CD8-positive, alpha-beta memory T cell (primary cell): ENCODE measurements around the gene TMEM121. TPM values are rescaled to one million over a fixed set of nuclear protein-coding genes. Genes with fewer than 3 reads are reported as not detected.
A peak's percentile ranks its signal among the peaks of the same experiment; 100 is the strongest.

Experiments used
- CTCF ChIA-PET: fragments of 350-600 bp; sonication (Branson Sonifier 250); formaldehyde crosslinking; loops from one replicate; lab custom pipeline; 2021; ENCODE audit warnings: antibody characterized with exemption; lab: Charles Lee
- POLR2A ChIA-PET: fragments of 350-600 bp; sonication (Branson Sonifier 250); formaldehyde crosslinking; loops from one replicate; lab custom pipeline; 2021; ENCODE audit warnings: antibody characterized with exemption; lab: Charles Lee
- DNase-seq, 5 donors: peaks; one replicate each; pipeline versions ENCODE4 v3.0.0 to v3.0.0-alpha.2; 2020 to 2022; ENCODE audit warnings: mixed read lengths in 1 of 5
- H3K27ac ChIP-seq: one replicate; pipeline ENCODE4 v1.7.0; 2013; ENCODE audit warnings: low read depth, mild to moderate bottlenecking, low read length, moderate library complexity
- H3K27me3 ChIP-seq: 2 replicates; pipeline ENCODE4 v1.7.0; 2013; ENCODE audit warnings: low read length, mild to moderate bottlenecking; ENCODE audit not compliant: insufficient read depth, poor library complexity, severe bottlenecking
- H3K36me3 ChIP-seq: 2 replicates; pipeline ENCODE4 v1.7.0; 2013; ENCODE audit warnings: mild to moderate bottlenecking, low read length, moderate library complexity; ENCODE audit not compliant: insufficient read depth
- H3K4me1 ChIP-seq: 2 replicates; pipeline ENCODE4 v1.7.0; 2013; ENCODE audit warnings: mild to moderate bottlenecking, low read length, moderate library complexity; ENCODE audit not compliant: insufficient read depth
- H3K4me3 ChIP-seq: 2 replicates; pipeline ENCODE4 v1.7.0; 2013; ENCODE audit warnings: mild to moderate bottlenecking, low read length
- H3K9me3 ChIP-seq: 2 replicates; pipeline ENCODE4 v1.7.0; 2013; ENCODE audit warnings: mild to moderate bottlenecking, low read length
- H3K27ac Mint-ChIP-seq, 8 donors: one replicate each; pipeline ENCODE4 v1.8.0; 2020 to 2021; ENCODE audit warnings: mixed read lengths in 8 of 8, mild to moderate bottlenecking in 6 of 8, inconsistent platforms in 3 of 8, moderate library complexity in 3 of 8
- H3K27me3 Mint-ChIP-seq, 2 donors: one replicate each; pipeline ENCODE4 v1.8.0; 2020 to 2021; ENCODE audit warnings: mixed read lengths in 2 of 2, mild to moderate bottlenecking in 1 of 2, moderate library complexity in 1 of 2
- H3K36me3 Mint-ChIP-seq, 3 donors: one replicate each; pipeline ENCODE4 v1.8.0; 2020 to 2021; ENCODE audit warnings: mixed read lengths in 3 of 3, inconsistent platforms in 1 of 3, mild to moderate bottlenecking in 1 of 3
- H3K4me1 Mint-ChIP-seq, 3 donors: one replicate each; pipeline ENCODE4 v1.8.0; 2020 to 2021; ENCODE audit warnings: mixed read lengths in 3 of 3, inconsistent platforms in 1 of 3, mild to moderate bottlenecking in 1 of 3
- H3K4me3 Mint-ChIP-seq, 7 donors: one replicate each; pipeline ENCODE4 v1.8.0; 2020 to 2021; ENCODE audit warnings: mixed read lengths in 7 of 7, mild to moderate bottlenecking in 6 of 7, moderate library complexity in 4 of 7, inconsistent platforms in 2 of 7
- H3K9me3 Mint-ChIP-seq, 5 donors: one replicate each; pipeline ENCODE4 v1.8.0; 2020 to 2022; ENCODE audit warnings: mixed read lengths in 5 of 5, mild to moderate bottlenecking in 3 of 5, moderate library complexity in 2 of 5, inconsistent platforms in 1 of 5
- polyA plus RNA-seq: library from polyadenylated mRNA; unstranded; fragments of 300-500 nt; fragmentation: Illumina TruSeq; gene quantifications from one replicate; pipeline ENCODE4 v1.2.3, GENCODE V29; 2021
- total RNA-seq, 2 experiments: library from RNA; stranded (reverse); gene quantifications; one replicate each; pipeline ENCODE4 v1.2.3, GENCODE V29; 2021

The TMEM121 gene
- total and polyA plus RNA-seq, 3 experiments from 2014 or later, result 3.8 to 17.1 (median 14.2) TPM

DNA sequence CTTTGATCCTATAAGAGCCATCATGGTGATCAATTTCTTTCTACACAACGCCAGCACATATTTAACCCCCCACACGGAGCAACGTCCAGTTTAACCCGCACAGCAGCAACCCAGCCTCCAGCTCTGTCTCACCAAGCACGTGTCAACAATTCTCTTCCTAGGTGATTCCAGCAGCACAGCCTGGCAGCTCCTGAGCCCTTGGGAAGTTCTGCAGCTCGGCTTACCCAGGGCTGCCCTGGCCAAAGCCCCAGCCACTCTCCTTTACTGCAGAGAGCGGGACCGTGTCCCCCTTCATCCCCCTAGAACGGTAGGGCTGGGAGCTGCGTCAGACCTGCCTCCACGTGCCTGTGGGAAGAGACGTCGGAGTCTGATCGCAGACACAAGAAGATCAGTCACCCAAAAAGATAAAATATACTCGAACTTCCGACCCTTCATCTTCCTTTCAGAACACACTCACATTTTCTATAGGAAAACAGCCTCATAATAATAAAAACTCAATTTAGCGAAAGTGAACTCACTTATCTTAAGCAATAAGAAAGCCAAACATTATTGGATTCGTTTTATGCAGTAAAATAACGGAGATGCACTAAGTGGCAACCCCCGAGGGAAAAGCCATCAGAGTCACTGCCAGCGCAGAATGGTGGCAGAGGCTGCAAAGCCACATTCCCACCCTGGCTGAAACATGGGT lies 7.6 kb downstream of the TMEM121 start:
- Mint-ChIP-seq H3K4me3 (no peak overlapping the region), H3K27ac (peak overlapping the region in 1 of 8 donors; percentile 9), H3K4me1 (peaks cover 0 to 24% (median 2%) of the 10 kb centered on the region in 3 donors), H3K9me3 (no peaks in the 10 kb centered on the region), H3K27me3 (peaks cover 11 to 14% of the 10 kb centered on the region in 2 donors), H3K36me3 (no peaks in the 10 kb centered on the region)
- H3K4me1 ChIP-seq, result peaks cover 8% of the 10 kb centered on the region
- H3K9me3 ChIP-seq, result no peaks in the 10 kb centered on the region
- H3K36me3 ChIP-seq, result no peaks in the 10 kb centered on the region
- no peak overlapping the region for H3K4me3 ChIP-seq
- ChIA-PET CTCF (interaction anchor here (2.0 to 3.7 kb wide), 2 partner anchors 44 to 53 kb away, joined by 7 to 12 read pairs; no protein-coding TSS in a partner anchor), POLR2A (no interaction called here)
- H3K27ac ChIP-seq, result no peak overlapping the region
- no peak for DNase-seq
- H3K27me3 ChIP-seq, result peaks cover 11% of the 10 kb centered on the region

DNA sequence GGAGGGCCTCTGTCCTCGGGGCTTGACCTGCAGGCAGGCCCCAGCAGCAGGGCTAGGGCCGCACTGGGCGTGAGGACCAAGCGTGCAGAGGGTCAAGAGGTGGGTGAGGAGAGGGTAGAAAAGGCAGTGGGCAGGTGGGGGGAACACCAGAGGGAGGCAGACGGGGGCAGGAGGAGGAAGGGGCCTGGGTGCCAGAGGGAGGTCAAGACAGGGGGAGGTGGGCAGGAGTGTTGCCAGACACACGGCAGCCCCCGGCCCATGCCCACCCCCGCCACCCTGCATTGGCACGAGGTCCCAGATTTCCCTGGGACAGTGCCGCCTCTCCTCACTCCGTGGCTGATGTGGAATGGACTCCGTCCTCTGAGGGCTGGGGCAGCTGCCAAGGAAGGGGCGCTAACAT lies 8.2 kb downstream of the TMEM121 start:
- POLR2A ChIA-PET, result no interaction called here
- DNase-seq, result no peak

DNA sequence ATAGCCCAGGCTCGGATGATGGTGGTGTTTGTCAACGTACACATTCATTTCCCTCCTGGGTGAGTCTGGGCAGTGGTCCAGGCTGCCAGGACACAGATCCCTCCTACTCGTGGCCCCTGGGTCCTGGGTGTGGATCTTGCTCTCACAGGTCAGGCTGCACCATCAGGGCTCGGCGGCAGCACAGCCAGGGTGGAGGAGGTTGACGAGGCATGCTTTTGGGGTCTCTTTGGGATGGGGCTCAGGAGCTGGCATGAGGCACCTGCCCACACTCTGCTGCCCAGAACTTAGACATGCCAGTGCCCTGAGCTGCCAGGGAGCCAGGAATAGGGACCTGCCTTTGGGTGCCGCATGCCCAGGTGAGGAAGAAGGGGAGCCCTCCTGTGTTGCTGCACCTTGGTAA lies 9.7 kb downstream of the TMEM121 start:
- H3K27ac ChIP-seq, result no peak overlapping the region
- H3K4me3 Mint-ChIP-seq, result no peak overlapping the region
- no peak for DNase-seq
- no peaks in the 10 kb centered on the region for H3K36me3 Mint-ChIP-seq
- no peak overlapping the region for H3K27ac Mint-ChIP-seq
- no peaks in the 10 kb centered on the region for H3K36me3 ChIP-seq
- H3K4me1 Mint-ChIP-seq, result peaks cover 0 to 7% (median 0%) of the 10 kb centered on the region in 3 donors
- H3K27me3 ChIP-seq, result peaks cover 11% of the 10 kb centered on the region
- H3K4me3 ChIP-seq, result no peak overlapping the region
- peaks cover 9 to 18% of the 10 kb centered on the region in 2 donors for H3K27me3 Mint-ChIP-seq
- H3K4me1 ChIP-seq, result no peaks in the 10 kb centered on the region
- ChIA-PET POLR2A (no interaction called here), CTCF (no interaction called here)
- H3K9me3 Mint-ChIP-seq, result no peaks in the 10 kb centered on the region
- no peaks in the 10 kb centered on the region for H3K9me3 ChIP-seq

More for the DNA sequence above, 8.2 kb downstream of the TMEM121 start:
- H3K36me3 ChIP-seq, result no peaks in the 10 kb centered on the region
- H3K27ac ChIP-seq, result no peak overlapping the region
- CTCF ChIA-PET, result no interaction called here
- Mint-ChIP-seq H3K4me1 (peaks cover 0 to 20% (median 2%) of the 10 kb centered on the region in 3 donors), H3K27ac (no peak overlapping the region), H3K9me3 (no peaks in the 10 kb centered on the region), H3K27me3 (peaks cover 10 to 16% of the 10 kb centered on the region in 2 donors), H3K4me3 (no peak overlapping the region), H3K36me3 (no peaks in the 10 kb centered on the region)
- no peaks in the 10 kb centered on the region for H3K9me3 ChIP-seq
- H3K27me3 ChIP-seq, result peaks cover 11% of the 10 kb centered on the region
- no peak overlapping the region for H3K4me3 ChIP-seq
- H3K4me1 ChIP-seq, result peaks cover 4% of the 10 kb centered on the region

DNA sequence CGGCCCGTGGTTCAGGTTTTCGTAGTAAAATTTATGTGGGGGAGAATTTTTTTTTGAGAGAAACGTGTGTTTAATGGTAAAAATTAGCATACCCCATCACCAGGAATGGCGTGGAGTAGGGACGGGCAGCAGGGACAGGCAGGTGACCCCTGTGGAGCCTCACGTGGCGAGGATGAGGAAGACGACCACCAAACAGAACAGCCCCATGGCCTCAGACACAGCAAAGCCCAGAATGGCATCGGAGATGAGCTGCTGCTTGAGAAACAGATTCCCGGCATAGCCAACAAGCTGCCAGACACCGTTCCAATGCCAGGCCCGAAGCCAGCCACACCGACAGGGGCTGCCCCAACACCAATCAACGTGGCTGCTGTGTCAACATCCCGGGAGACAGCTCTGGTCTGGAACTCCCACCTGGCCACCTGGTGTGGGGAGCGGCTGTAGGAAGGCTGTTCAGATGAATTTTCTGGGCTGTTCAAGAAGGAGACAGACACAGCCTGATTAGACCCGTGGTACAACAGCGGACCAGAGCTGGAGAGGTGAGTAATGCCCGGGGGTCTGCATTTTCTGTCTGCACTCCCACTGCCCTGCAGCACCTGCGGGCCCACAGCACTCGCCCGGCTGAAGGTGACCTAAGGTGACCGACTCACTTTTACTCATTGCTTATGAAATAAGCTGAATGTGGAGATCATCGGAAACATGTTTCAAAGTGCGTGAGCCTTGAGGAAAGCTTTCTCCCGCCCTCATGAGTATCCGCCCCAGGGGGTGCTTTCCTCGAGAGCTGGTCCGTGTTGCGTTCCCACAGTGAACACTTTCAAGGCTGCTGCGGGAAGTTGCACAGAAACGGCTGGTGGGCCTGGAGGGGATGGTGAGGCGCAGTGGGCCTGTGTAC lies 10.6 kb downstream of the TMEM121 start:
- Histone ChIP-seq H3K36me3 (no peaks in the 10 kb centered on the region), H3K4me3 (no peak overlapping the region), H3K4me1 (no peaks in the 10 kb centered on the region), H3K27me3 (peaks cover 11% of the 10 kb centered on the region), H3K9me3 (no peaks in the 10 kb centered on the region), H3K27ac (no peak overlapping the region)
- Mint-ChIP-seq H3K27ac (peak overlapping the region in 2 of 8 donors; percentile 38 to 43), H3K9me3 (peaks cover 0 to 2% (median 0%) of the 10 kb centered on the region in 5 donors), H3K4me3 (no peak overlapping the region), H3K27me3 (peaks cover 12 to 23% of the 10 kb centered on the region in 2 donors), H3K4me1 (peaks cover 0 to 7% (median 0%) of the 10 kb centered on the region in 3 donors), H3K36me3 (no peaks in the 10 kb centered on the region)
- ChIA-PET POLR2A (no interaction called here), CTCF (interaction anchor here (2.3 to 2.6 kb wide), 2 partner anchors 8 to 166 kb away, joined by 10 to 11 read pairs; no protein-coding TSS in a partner anchor)
- no peak for DNase-seq

DNA sequence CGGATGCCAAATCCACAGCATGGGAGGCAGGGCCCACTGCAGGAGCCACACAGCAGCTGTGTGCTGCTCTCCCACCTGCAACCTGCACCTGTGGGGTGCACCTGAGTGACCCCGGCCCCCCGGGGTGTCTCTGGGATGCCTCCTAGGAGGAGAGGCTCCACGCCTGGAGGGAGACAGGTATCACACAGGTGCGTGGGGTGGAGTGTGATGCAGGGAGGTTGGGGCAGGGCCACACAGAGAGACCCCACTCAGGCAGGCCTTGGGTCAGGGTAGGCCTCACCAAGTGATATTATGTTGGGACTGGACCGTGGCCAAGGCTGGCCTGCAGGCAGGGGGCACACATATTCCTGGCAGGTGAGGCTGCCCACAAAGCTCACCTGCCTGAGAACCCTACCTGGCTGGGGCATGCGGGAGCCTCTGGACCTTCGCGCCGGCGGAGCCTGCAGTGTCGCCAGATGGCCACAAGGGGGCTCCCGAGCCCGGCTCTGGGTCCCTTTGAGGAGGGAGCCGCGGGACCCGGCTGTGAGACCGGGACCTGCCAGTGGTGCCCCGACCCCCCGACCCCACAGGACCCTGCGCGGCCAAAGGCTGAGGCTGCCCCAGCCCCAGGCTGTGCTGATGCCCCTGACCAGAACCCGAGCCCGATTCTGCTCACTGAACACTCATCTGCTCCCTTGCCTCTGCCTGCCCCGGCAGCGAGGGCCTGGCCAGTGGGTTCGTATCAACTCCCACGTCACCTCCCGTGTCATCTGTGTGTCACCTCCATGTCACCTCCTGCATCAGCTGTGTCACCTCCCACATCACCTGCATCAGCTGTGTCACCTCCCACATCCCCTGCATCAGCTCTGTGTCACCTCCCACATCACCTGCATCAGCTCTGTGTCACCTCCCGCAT lies 11.4 kb downstream of the TMEM121 start:
- Mint-ChIP-seq H3K27ac (peak overlapping the region in 2 of 8 donors; percentile 73 to 78), H3K9me3 (peaks cover 0 to 4% (median 0%) of the 10 kb centered on the region in 5 donors), H3K4me1 (peaks cover 0 to 4% (median 0%) of the 10 kb centered on the region in 3 donors), H3K36me3 (no peaks in the 10 kb centered on the region), H3K4me3 (peak overlapping the region in 1 of 7 donors; percentile 68), H3K27me3 (peaks cover 12 to 24% of the 10 kb centered on the region in 2 donors)
- Histone ChIP-seq H3K4me1 (no peaks in the 10 kb centered on the region), H3K36me3 (no peaks in the 10 kb centered on the region), H3K27ac (no peak overlapping the region), H3K27me3 (peaks cover 11% of the 10 kb centered on the region), H3K4me3 (no peak overlapping the region), H3K9me3 (no peaks in the 10 kb centered on the region)
- peak; percentile 56 to 77 (median 62) for DNase-seq
- CTCF ChIA-PET, result interaction anchor here (0.6 to 2.6 kb wide), 5 partner anchors 9 to 1460 kb away, joined by 3 to 11 read pairs (median 6); no protein-coding TSS in a partner anchor
- POLR2A ChIA-PET, result no interaction called here

DNA sequence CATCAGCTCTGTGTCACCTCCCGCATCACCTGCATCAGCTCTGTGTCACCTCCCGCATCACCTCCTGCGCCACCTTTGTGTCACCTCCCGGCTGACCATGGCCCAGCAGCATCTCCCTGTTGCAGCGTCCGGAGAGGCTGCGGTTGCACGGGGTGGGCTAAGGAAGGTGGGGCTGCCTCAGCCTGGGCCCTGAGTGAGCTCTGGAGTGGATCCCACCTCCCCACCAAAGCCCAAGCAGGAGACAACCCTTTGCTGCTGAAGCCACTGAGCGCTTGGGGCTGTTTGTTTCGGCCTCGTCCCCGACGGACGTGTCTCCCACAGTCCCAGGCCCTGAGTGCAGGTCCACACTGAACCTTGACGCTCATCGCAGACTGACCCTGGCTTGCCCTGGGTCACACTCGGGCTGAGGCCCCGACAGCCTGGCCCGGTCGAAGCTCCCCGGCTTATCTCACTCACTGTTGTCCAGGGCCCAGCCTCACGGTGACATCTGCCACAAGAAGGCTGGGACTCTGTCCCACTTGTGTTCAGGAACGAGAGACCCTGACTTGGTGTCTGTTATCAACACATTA lies 12.2 kb downstream of the TMEM121 start:
- Mint-ChIP-seq H3K36me3 (no peaks in the 10 kb centered on the region), H3K27ac (no peak overlapping the region), H3K27me3 (peaks cover 12 to 24% of the 10 kb centered on the region in 2 donors), H3K4me3 (no peak overlapping the region), H3K9me3 (peaks cover 0 to 11% (median 0%) of the 10 kb centered on the region in 5 donors), H3K4me1 (peaks cover 0 to 4% (median 0%) of the 10 kb centered on the region in 3 donors)
- H3K4me1 ChIP-seq, result no peaks in the 10 kb centered on the region
- POLR2A ChIA-PET, result no interaction called here
- no peak overlapping the region for H3K4me3 ChIP-seq
- no peak overlapping the region for H3K27ac ChIP-seq
- CTCF ChIA-PET, result interaction anchor here (0.6 to 2.6 kb wide), 5 partner anchors 10 to 1460 kb away, joined by 3 to 11 read pairs (median 6); no protein-coding TSS in a partner anchor
- no peak for DNase-seq
- no peaks in the 10 kb centered on the region for H3K36me3 ChIP-seq
- H3K27me3 ChIP-seq, result peaks cover 11% of the 10 kb centered on the region
- H3K9me3 ChIP-seq, result no peaks in the 10 kb centered on the region

DNA sequence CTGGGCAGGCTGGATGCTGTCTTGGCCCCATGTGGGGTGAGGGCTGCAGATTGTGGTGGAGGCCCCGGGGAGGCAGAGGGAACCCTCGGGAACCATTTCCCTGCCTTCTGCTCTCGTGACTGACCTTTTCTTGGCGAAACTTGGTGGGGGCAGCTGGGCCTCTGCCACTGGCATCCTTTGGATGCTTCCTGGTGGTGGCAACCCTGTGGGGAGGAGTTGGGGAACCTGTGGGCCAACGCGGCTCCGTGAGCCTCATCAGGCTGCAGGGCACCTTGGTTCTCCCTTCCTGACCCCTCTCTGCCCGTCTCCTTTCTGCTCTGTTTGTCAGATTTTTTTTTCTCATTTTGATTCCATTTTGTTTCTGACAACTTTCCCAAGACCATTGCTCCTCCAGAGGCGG lies 14.4 kb downstream of the TMEM121 start:
- no peak for DNase-seq
- peaks cover 0 to 4% (median 0%) of the 10 kb centered on the region in 3 donors for H3K4me1 Mint-ChIP-seq
- no peaks in the 10 kb centered on the region for H3K36me3 Mint-ChIP-seq
- POLR2A ChIA-PET, result no interaction called here
- no peak overlapping the region for H3K4me3 Mint-ChIP-seq
- Histone ChIP-seq H3K4me1 (no peaks in the 10 kb centered on the region), H3K4me3 (no peak overlapping the region), H3K9me3 (no peaks in the 10 kb centered on the region), H3K27ac (no peak overlapping the region), H3K27me3 (peaks cover 11% of the 10 kb centered on the region), H3K36me3 (no peaks in the 10 kb centered on the region)
- peaks cover 0 to 14% (median 0%) of the 10 kb centered on the region in 5 donors for H3K9me3 Mint-ChIP-seq
- no peak overlapping the region for H3K27ac Mint-ChIP-seq
- peaks cover 12 to 36% of the 10 kb centered on the region in 2 donors for H3K27me3 Mint-ChIP-seq
- CTCF ChIA-PET, result no interaction called here
